K562 (cell line): ENCODE measurements around the gene ITPKB. TPM values are rescaled to one million over a fixed set of nuclear protein-coding genes. Genes with fewer than 3 reads are reported as not detected.

Source experiments
- ATAC-seq: fragments of 200-7000 bp; cut with Tn5 transposase; 3 replicates; pipeline ENCODE4 v1.9.1; 2020; ENCODE audit warnings: moderate library complexity
- BruUV-seq: library from RNA; stranded (reverse); fragments of 400-500 nt; replicated peaks from 2 replicates; lab custom pipeline; 2021; lab: Mats Ljungman, UMichigan
- CTCF ChIA-PET: fragments of 300-600 bp; formaldehyde crosslinking; extraction: SDS; loops from one replicate; lab custom pipeline; 2021; ENCODE audit warnings: low intra/inter-chr PET ratio; lab: Yijun Ruan, JAX
- POLR2A ChIA-PET: fragments of 300-600, 350-650 bp; sonication (Branson Sonifier 250); formaldehyde crosslinking; extraction: SDS; loops from one replicate; lab custom pipeline; 2021; ENCODE audit warnings: antibody characterized with exemption, inconsistent platforms; lab: Yijun Ruan, JAX
- DNase-seq, 4 experiments: peaks; one replicate each; pipeline versions ENCODE4 v3.0.0 to v3.0.0-alpha.2; 2011 to 2018; ENCODE audit warnings: low spot score in 3 of 4, mixed read lengths in 3 of 4; ENCODE audit errors: extremely low read depth in 1 of 4
- FAIRE-seq: peaks from 2 replicates; lab custom pipeline; 2011; peaks lifted over from hg19 to GRCh38; lab: Jason Lieb, UNC
- H2AFZ ChIP-seq: 2 replicates; pipeline ENCODE4 v1.6.0; 2011; ENCODE audit warnings: low read depth, low read length, control low read depth, inconsistent platforms
- H3K27ac ChIP-seq: fragments of 200-600 bp; 3 replicates; pipeline ENCODE4 v1.8.0; 2011; ENCODE audit warnings: low read depth, mild to moderate bottlenecking, control low read depth, inconsistent platforms, low read length, moderate library complexity, mixed read lengths; ENCODE audit errors: extremely low read depth
- H3K27me3 ChIP-seq, 2 experiments: fragments of 300-600 bp in 1 of 2; 2 replicates in 1 of 2; 3 replicates in 1 of 2; pipeline versions ENCODE4 v1.6.0 to v1.8.0; 2011; ENCODE audit warnings: inconsistent platforms in 2 of 2, low read length in 2 of 2, mild to moderate bottlenecking in 1 of 2, mixed read lengths in 1 of 2, moderate library complexity in 1 of 2; ENCODE audit not compliant: control insufficient read depth in 2 of 2, insufficient read depth in 2 of 2
- H3K36me3 ChIP-seq: fragments of 300-600 bp; 3 replicates; pipeline ENCODE4 v1.8.0; 2011; ENCODE audit warnings: mild to moderate bottlenecking, low read length, inconsistent platforms; ENCODE audit not compliant: control insufficient read depth, insufficient read depth
- H3K4me1 ChIP-seq, 2 experiments: fragments of 200-600 bp in 1 of 2; replicated peaks in 1 of 2; 2 replicates in 1 of 2; 3 replicates in 1 of 2; pipeline versions ENCODE4 v1.5.1 to v1.8.0; 2011; ENCODE audit warnings: inconsistent platforms in 2 of 2, low read length in 2 of 2, mild to moderate bottlenecking in 1 of 2, mixed read lengths in 1 of 2, moderate library complexity in 1 of 2; ENCODE audit not compliant: control insufficient read depth in 2 of 2, insufficient read depth in 2 of 2
- H3K4me2 ChIP-seq: 2 replicates; pipeline ENCODE4 v1.6.1; 2011; ENCODE audit warnings: low read length, control low read depth, inconsistent platforms, mixed read lengths; ENCODE audit not compliant: insufficient read depth
- H3K4me3 ChIP-seq: fragments of 200-600 bp; sonication (generic), shearing (Covaris generic); 2 replicates; pipeline ENCODE4 v1.5.1; 2016; ENCODE audit warnings: control low read depth, inconsistent platforms
- H3K79me2 ChIP-seq: fragments of 200-600 bp; 3 replicates; pipeline ENCODE4 v1.8.0; 2011; ENCODE audit warnings: low read length, inconsistent platforms; ENCODE audit not compliant: control insufficient read depth, insufficient read depth
- H3K9ac ChIP-seq, 2 experiments: 2 replicates each; pipeline versions ENCODE4 v1.6.0 to v1.6.1; 2011; ENCODE audit warnings: low read depth in 2 of 2, low read length in 2 of 2, control low read depth in 1 of 2, inconsistent platforms in 1 of 2, mild to moderate bottlenecking in 1 of 2, mixed read lengths in 1 of 2; ENCODE audit not compliant: insufficient read depth in 1 of 2
- H3K9me1 ChIP-seq: one replicate; pipeline ENCODE4 v1.6.0; 2011; ENCODE audit warnings: inconsistent platforms, mild to moderate bottlenecking, low read length, moderate library complexity; ENCODE audit not compliant: control insufficient read depth, insufficient read depth
- H3K9me3 ChIP-seq: replicated peaks from 2 replicates; pipeline ENCODE4 v1.5.1; 2011; ENCODE audit warnings: low read depth, low read length, inconsistent platforms; ENCODE audit not compliant: control insufficient read depth, insufficient read depth
- H4K20me1 ChIP-seq: replicated peaks from 2 replicates; pipeline ENCODE4 v1.6.1; 2011; ENCODE audit warnings: low read length, inconsistent platforms, mixed read lengths; ENCODE audit not compliant: control insufficient read depth, insufficient read depth
- MTF1 ChIP-seq: fragments of 250-450 bp; sonication (Bioruptor Pico); IDR thresholded peaks from 2 replicates; pipeline ENCODE4 v1.9.0; 2021; ENCODE audit warnings: moderate library complexity, mild to moderate bottlenecking, inconsistent platforms, borderline replicate concordance
- NCOA1 ChIP-seq: fragments of 450-650 bp; IDR thresholded peaks from 2 replicates; pipeline ENCODE4 v1.6.1; 2016; ENCODE audit warnings: low read depth
- RBBP5 ChIP-seq: fragments of 200-600 bp; sonication (generic); IDR thresholded peaks from 2 replicates; pipeline ENCODE4 v1.6.1; 2012; ENCODE audit warnings: borderline replicate concordance, mild to moderate bottlenecking, low read length, control low read depth, inconsistent platforms; ENCODE audit not compliant: insufficient read depth, poor library complexity, severe bottlenecking
- SMC3 ChIP-seq: conservative IDR thresholded peaks from 2 replicates; pipeline ENCODE4 v1.6.1; 2011; ENCODE audit warnings: low read depth, low read length, improper control_type of control experiment; ENCODE audit not compliant: insufficient read depth
- ZNF316 ChIP-seq: fragments of 450-650 bp; IDR thresholded peaks from 2 replicates; pipeline ENCODE4 v1.6.1; 2016
- WGBS: fragments of 100-300 bp; shearing (Covaris generic); methylation state at CpG from one replicate; pipeline ENCODE4 v1.1.6; 2016; ENCODE audit warnings: low coverage, mixed read lengths; ENCODE audit not compliant: insufficient coverage; ENCODE audit errors: missing lambda C conversion rate; 5-methylcytosine and 5-hydroxymethylcytosine counted together
- in situ Hi-C: fragments of 300-500 bp; cut with MboI; formaldehyde crosslinking; loops from 4 replicates; pipeline ENCODE4 v1.15.0; 2018; ENCODE audit warnings: inconsistent platforms, mixed read lengths
- intact Hi-C: fragments of 100-400 bp; cut with micrococcal nuclease; formaldehyde crosslinking; loops from 2 replicates; pipeline ENCODE4 v1.14.2; 2022
- polyA plus RNA-seq, 8 experiments: library from polyadenylated mRNA; depleted of rRNA in 4 of 8; stranded (reverse) in 5 of 8; unstranded in 3 of 8; fragments of >200 nt; fragmentation: Nextera tagmentation in 2 of 8; fragmentation: Illumina TruSeq in 1 of 8; extraction: Ambion mirVana in 2 of 8; extraction: Trizol in 1 of 8; gene quantifications; 2 replicates each; pipeline versions ENCODE4 v1.2.1 to v1.2.3, GENCODE V29; 2011 to 2014; ENCODE audit warnings: inconsistent platforms in 1 of 8, missing spikeins in 1 of 8
- total RNA-seq, 7 experiments: library from RNA; depleted of rRNA in 6 of 7; stranded (reverse); fragments of >200 nt in 6 of 7; fragmentation: Illumina TruSeq in 2 of 7; extraction: Trizol in 2 of 7; gene quantifications; 2 replicates each; pipeline versions ENCODE4 v1.2.1 to v1.2.3, GENCODE V29; 2011 to 2021; ENCODE audit warnings: low replicate concordance in 1 of 7

ITPKB gene
- total and polyA plus RNA-seq, 9 of the 15 experiments (the other 6 are each of a cell fraction or from before 2014, with no cell fraction given), result 0.01 to 0.22 TPM; not detected in 7

DNA sequence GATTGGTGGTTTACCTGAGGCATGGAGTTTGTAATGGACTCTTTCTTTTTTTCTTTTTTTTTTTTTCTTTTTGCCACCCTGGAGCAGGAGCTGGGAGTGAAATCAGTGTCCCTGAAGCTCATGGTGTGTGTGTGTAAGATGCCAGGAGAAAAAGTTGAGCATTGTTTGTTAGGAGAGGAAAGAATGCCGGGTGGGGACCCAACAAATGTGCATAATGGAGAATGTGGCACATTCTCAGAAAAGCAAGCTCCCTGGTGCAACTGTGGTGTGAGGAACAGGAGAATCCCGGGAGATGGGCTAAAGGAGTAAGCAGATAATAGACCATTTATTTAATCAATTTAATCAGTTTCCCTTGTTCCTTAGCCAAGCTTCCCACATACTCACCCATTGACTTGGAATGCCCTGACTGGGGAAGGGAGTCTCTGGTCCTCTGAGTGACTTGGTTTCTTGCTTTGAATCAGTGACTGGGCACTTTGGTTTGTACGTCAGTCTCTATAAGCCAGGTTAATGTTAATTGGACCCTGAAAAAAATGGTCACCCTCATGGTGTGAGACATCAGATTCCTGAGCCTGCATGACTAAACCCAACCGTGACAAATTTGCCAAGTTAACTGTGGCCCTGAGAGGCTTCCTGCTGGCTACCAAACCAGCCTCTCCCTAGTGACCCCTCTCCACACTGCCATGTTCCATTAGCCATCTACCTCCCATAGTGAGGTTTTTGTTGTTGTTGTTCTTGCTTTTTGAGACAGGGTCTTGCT is 43.9 kb upstream of the ITPKB start:
- DNase-seq, result no peak
- ChIA-PET CTCF (no interaction called here), POLR2A (no interaction called here)
- Histone ChIP-seq H3K9me1 (no peaks in the 10 kb centered on the region), H3K4me2 (no peak overlapping the region), H2AFZ (no peak overlapping the region), H3K27me3 (peaks cover 27 to 63% of the 10 kb centered on the region in 2 experiments; a peak in 4 of 5 replicates), H3K79me2 (no peaks in the 10 kb centered on the region), H3K4me1 (no peaks in the 10 kb centered on the region), H3K9ac (no peak overlapping the region), H3K4me3 (no peak overlapping the region), H3K9me3 (no peaks in the 10 kb centered on the region), H3K36me3 (no peaks in the 10 kb centered on the region), H3K27ac (no peak overlapping the region), H4K20me1 (no peaks in the 10 kb centered on the region)
- TF ChIP-seq NCOA1, result no peak
- TF ChIP-seq ZNF316, result no peak
- TF ChIP-seq MTF1 (CRISPR knock-in tag), result no peak
- TF ChIP-seq SMC3, result no peak
- no peak for TF ChIP-seq RBBP5
- no peak for FAIRE-seq
- no peak for ATAC-seq
- intact Hi-C loops (no loop called here), in situ Hi-C loops (no loop called here)
- WGBS, result 1% methylated on average over 4 of the region's 4 CpGs
- no TSS peak for BruUV-seq
